B cell (primary cell): ENCODE results near the gene ABCD1. TPM values are rescaled to one million over a fixed set of nuclear protein-coding genes. Genes with fewer than 3 reads are reported as not detected.

ENCODE experiments used
- ATAC-seq: fragments of 200-7000 bp; cut with Tn5 transposase; one replicate; pipeline ENCODE4 v1.10.0; 2021; ENCODE audit warnings: low read depth, mild to moderate bottlenecking, moderate number of reproducible peaks, moderate library complexity
- CTCF ChIA-PET: fragments of 350-600 bp; sonication (Branson Sonifier 250); formaldehyde crosslinking; loops from one replicate; lab custom pipeline; 2021; ENCODE audit warnings: antibody characterized with exemption, inconsistent platforms; lab: Charles Lee
- POLR2A ChIA-PET: fragments of 350-600 bp; sonication (Branson Sonifier 250); formaldehyde crosslinking; loops from one replicate; lab custom pipeline; 2021; ENCODE audit warnings: antibody characterized with exemption; lab: Charles Lee
- DNase-seq: peaks from one replicate; pipeline ENCODE4 v3.0.0; 2013
- H2AFZ ChIP-seq: 2 replicates; pipeline ENCODE4 v1.6.1; 2012; ENCODE audit warnings: mild to moderate bottlenecking, low read depth, low read length; ENCODE audit not compliant: insufficient read depth, poor library complexity, severe bottlenecking
- H3K27ac ChIP-seq, 2 donors: 1 replicate in 1 of 2; 2 replicates in 1 of 2; pipeline ENCODE4 v1.5.1; 2012 to 2013; ENCODE audit warnings: low read length in 2 of 2, mild to moderate bottlenecking in 2 of 2, moderate library complexity in 1 of 2
- H3K27me3 ChIP-seq, 4 experiments: fragments of 200-600 bp in 1 of 4; sonication (generic) in 1 of 4; replicated peaks in 1 of 4; 1 replicate in 2 of 4; 2 replicates in 2 of 4; pipeline versions ENCODE4 v1.6.1 to v1.7.0; 2013 to 2016; ENCODE audit warnings: low read length in 3 of 4, mild to moderate bottlenecking in 2 of 4, mixed read lengths in 1 of 4, moderate library complexity in 1 of 4; ENCODE audit not compliant: insufficient read depth in 4 of 4, control insufficient read depth in 3 of 4; ENCODE audit errors: control extremely low read depth in 1 of 4
- H3K36me3 ChIP-seq, 2 experiments: replicated peaks in 1 of 2; 1 replicate in 1 of 2; 2 replicates in 1 of 2; pipeline versions ENCODE4 v1.6.1 to v1.7.1; 2013; ENCODE audit warnings: low read length in 1 of 2; ENCODE audit not compliant: insufficient read depth in 2 of 2, control insufficient read depth in 1 of 2; ENCODE audit errors: control extremely low read depth in 1 of 2, extremely low read depth in 1 of 2
- H3K4me1 ChIP-seq, 2 donors: fragments of 200-600 bp in 1 of 2; sonication (generic) in 1 of 2; 1 replicate in 1 of 2; 2 replicates in 1 of 2; pipeline versions ENCODE4 v1.5.1 to v1.6.1; 2013 to 2017; ENCODE audit warnings: low read length in 2 of 2; ENCODE audit not compliant: control insufficient read depth in 2 of 2, insufficient read depth in 2 of 2
- H3K4me2 ChIP-seq: replicated peaks from 2 replicates; pipeline ENCODE3; 2012; ENCODE audit warnings: mild to moderate bottlenecking, low read depth, low read length; ENCODE audit not compliant: poor library complexity, severe bottlenecking
- H3K4me3 ChIP-seq, 5 experiments: fragments of 200-600 bp in 1 of 5; sonication (generic) in 1 of 5; 1 replicate in 3 of 5; 2 replicates in 2 of 5; pipeline versions ENCODE4 v1.5.1 to v1.7.0; 2011 to 2016; ENCODE audit warnings: low read length in 4 of 5, mild to moderate bottlenecking in 4 of 5, low read depth in 2 of 5, control low read depth in 1 of 5, moderate library complexity in 1 of 5; ENCODE audit not compliant: insufficient read depth in 1 of 5; ENCODE audit errors: control extremely low read depth in 1 of 5, extremely low read depth in 1 of 5
- H3K79me2 ChIP-seq: fragments of 200-600 bp; sonication (generic); one replicate; pipeline ENCODE4 v1.6.0; 2016; ENCODE audit warnings: low read length; ENCODE audit not compliant: control insufficient read depth, insufficient read depth
- H3K9ac ChIP-seq: fragments of 200-600 bp; sonication (generic); 2 replicates; pipeline ENCODE4 v1.6.1; 2017; ENCODE audit warnings: mild to moderate bottlenecking, low read length, moderate library complexity
- H3K9me3 ChIP-seq, 3 donors: one replicate each; pipeline versions ENCODE4 v1.6.1 to v1.7.1; 2013; ENCODE audit warnings: low read length in 2 of 3; ENCODE audit not compliant: control insufficient read depth in 2 of 3, insufficient read depth in 1 of 3; ENCODE audit errors: control extremely low read depth in 1 of 3
- H4K20me1 ChIP-seq: 2 replicates; pipeline ENCODE4 v1.6.0; 2012; ENCODE audit warnings: mild to moderate bottlenecking, low read length; ENCODE audit not compliant: insufficient read depth, control insufficient read depth, poor library complexity, severe bottlenecking
- H3K27ac Mint-ChIP-seq: one replicate; pipeline ENCODE4 v1.8.0; 2021; ENCODE audit warnings: mixed read lengths
- H3K27me3 Mint-ChIP-seq: one replicate; pipeline ENCODE4 v1.8.0; 2021; ENCODE audit warnings: mixed read lengths
- H3K4me1 Mint-ChIP-seq: one replicate; pipeline ENCODE4 v1.8.0; 2021; ENCODE audit warnings: mixed read lengths
- H3K4me3 Mint-ChIP-seq: one replicate; pipeline ENCODE4 v1.8.0; 2021; ENCODE audit warnings: mixed read lengths
- H3K9me3 Mint-ChIP-seq: one replicate; pipeline ENCODE4 v1.8.0; 2022; ENCODE audit warnings: mixed read lengths; ENCODE audit not compliant: insufficient read depth
- CTCF ChIP-seq: fragments of 200-600 bp; IDR thresholded peaks from one replicate; pipeline ENCODE4 v1.8.0; 2022; ENCODE audit warnings: antibody characterized with exemption, mild to moderate bottlenecking
- EZH2 ChIP-seq: IDR thresholded peaks from 2 replicates; pipeline ENCODE4 v1.6.1; 2012; ENCODE audit warnings: borderline replicate concordance, low read depth, mild to moderate bottlenecking, moderate library complexity, low read length; ENCODE audit not compliant: insufficient read depth, poor library complexity, severe bottlenecking
- WGBS: methylation state at CpG from one replicate; pipeline ENCODE4 v1.1.5; 2013; ENCODE audit warnings: missing lambda C conversion rate; ENCODE audit not compliant: insufficient coverage; 5-methylcytosine and 5-hydroxymethylcytosine counted together
- intact Hi-C: fragments of 100-400 bp; cut with micrococcal nuclease; formaldehyde crosslinking; loops from one replicate; pipeline ENCODE4 v1.10.0; 2022
- polyA plus RNA-seq: library from polyadenylated mRNA; depleted of rRNA; stranded (reverse); fragments of >200 nt; gene quantifications from 2 replicates; pipeline ENCODE4 v1.2.3, GENCODE V29; 2012
- total RNA-seq, 2 donors: library from RNA; stranded (reverse); fragments of 120-200 nt in 1 of 2; gene quantifications; 1 replicate in 1 of 2; 2 replicates in 1 of 2; pipeline versions ENCODE4 v1.2.3 to v1.2.4, GENCODE V29; 2013 to 2022

The ABCD1 gene
- total and polyA plus RNA-seq, 2 donors (not counting 1 experiment from before 2014, with no cell fraction given) = 9.7 to 12.2 TPM

GRCh38 chrX:153738056-153738605 lies 13.5 kb downstream of the ABCD1 start:
- H3K4me3 Mint-ChIP-seq = no peak overlapping the region

More at GRCh38 chrX:153738056-153738605, 13.5 kb downstream of the ABCD1 start:
- Histone ChIP-seq H2AFZ (no peak overlapping the region), H3K4me3 (no peak overlapping the region), H3K9ac (no peak overlapping the region), H3K36me3 (peaks cover 0 to 13% of the 10 kb centered on the region in 2 experiments), H3K79me2 (peaks cover 19% of the 10 kb centered on the region), H3K9me3 (no peaks in the 10 kb centered on the region), H3K4me2 (no peak overlapping the region), H3K4me1 (peaks cover 4 to 41% of the 10 kb centered on the region in 2 donors), H3K27me3 (no peaks in the 10 kb centered on the region), H3K27ac (no peak overlapping the region), H4K20me1 (no peaks in the 10 kb centered on the region)
- H3K9me3 Mint-ChIP-seq = no peaks in the 10 kb centered on the region
- intact Hi-C loops = no loop called here
- WGBS = 92% methylated on average over 18 of the region's 27 CpGs
- ATAC-seq = no peak
- TF ChIP-seq EZH2 (no peak), CTCF (no peak)
- H3K4me1 Mint-ChIP-seq = peaks cover 29% of the 10 kb centered on the region
- no peaks in the 10 kb centered on the region for H3K27me3 Mint-ChIP-seq
- H3K27ac Mint-ChIP-seq = no peak overlapping the region
- no peak for DNase-seq
- ChIA-PET POLR2A (no interaction called here), CTCF (no interaction called here)
